Measurements from ENCODE around the gene RPS15.
"Not testable (repeated sequence)": the region's sequence is repeated elsewhere in the genome, so short reads cannot be mapped to it uniquely, and the experiment has no call there.

The RPS15 gene

DNA sequence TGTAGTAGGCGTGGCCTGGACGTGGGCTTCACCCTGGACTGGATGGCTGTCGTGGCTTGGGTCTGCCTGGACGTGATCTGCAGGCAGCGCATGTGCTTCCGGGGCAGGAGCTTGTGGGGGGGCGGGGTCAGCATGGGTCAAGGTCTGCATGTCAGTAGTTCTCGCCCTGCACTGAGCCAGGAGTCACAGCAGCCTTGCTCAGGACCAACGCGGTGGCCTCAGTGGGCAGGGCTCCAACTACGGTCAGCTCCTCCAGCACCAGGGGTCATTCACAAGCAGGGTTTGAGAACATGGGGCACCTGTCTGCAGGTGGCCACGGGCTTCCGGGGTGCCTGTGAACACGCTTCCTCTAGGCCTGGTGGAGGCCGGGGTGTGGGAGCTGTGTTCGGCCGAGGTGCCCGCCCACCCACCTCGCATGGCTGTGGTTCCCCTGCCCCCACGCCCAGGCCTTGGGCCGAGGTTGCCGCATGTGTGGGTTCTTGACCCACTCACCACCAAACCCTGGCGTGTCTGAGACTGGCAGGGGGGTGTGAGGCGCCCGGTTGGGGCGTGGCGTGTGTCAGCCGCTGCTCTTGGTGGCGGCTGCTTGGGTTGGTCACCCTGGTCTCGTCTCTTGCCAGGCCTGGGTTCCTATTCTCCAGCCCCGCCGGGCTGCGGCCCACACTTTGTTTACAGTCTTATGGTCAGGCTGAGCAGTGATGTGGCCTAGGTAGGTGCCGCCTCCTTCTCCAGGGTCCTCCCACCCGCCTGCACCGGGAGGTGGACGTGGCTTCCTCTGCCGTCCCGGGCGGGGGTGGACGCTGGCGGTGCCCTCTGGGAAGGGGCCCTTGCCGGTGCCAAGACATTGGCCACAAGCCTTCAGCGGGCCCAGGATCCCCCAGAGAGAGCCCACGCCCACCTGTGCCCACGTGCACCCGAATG is 4.8 kb upstream of the RPS15 start:
- TF ChIP-seq, protein P1, sequence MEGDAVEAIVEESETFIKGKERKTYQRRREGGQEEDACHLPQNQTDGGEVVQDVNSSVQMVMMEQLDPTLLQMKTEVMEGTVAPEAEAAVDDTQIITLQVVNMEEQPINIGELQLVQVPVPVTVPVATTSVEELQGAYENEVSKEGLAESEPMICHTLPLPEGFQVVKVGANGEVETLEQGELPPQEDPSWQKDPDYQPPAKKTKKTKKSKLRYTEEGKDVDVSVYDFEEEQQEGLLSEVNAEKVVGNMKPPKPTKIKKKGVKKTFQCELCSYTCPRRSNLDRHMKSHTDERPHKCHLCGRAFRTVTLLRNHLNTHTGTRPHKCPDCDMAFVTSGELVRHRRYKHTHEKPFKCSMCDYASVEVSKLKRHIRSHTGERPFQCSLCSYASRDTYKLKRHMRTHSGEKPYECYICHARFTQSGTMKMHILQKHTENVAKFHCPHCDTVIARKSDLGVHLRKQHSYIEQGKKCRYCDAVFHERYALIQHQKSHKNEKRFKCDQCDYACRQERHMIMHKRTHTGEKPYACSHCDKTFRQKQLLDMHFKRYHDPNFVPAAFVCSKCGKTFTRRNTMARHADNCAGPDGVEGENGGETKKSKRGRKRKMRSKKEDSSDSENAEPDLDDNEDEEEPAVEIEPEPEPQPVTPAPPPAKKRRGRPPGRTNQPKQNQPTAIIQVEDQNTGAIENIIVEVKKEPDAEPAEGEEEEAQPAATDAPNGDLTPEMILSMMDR (conservative IDR thresholded peaks at IDR 0.05; ENCODE audit: low read depth): no peak
- POLR2A ChIA-PET (ENCODE audit: low non-redundant PET): no interaction called here
- CTCF ChIA-PET: interaction anchor here (1.0 kb wide), 1 partner anchor 21 kb away, joined by 3 read pairs; no protein-coding TSS in a partner anchor

DNA sequence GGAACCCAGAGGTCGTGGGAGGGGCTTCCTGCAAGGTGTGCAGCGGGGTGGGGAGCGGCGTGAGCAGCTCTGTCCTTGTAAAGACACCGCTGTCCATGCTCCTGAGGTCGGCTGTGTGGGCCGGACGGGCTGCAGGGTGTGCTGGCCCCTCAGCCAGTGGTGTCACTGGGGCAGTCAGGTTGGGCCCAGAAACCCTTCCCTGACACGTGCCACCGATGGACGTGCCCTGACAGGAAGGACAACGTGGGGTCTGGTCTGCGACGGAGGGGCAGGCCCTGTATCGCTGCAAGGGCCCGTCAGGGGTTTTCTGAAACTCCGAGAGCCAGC is 4.2 kb upstream of the RPS15 start:
- H3K27ac ChIP-seq: peak overlapping the region; percentile 82
- POLR2A ChIA-PET (ENCODE audit: low non-redundant PET): no interaction called here

More for the DNA sequence above, 4.8 kb upstream of the RPS15 start:
- DNase-seq (ENCODE audit: low spot score): no peak
- peak overlapping the region; percentile 82 for H3K27ac ChIP-seq

DNA sequence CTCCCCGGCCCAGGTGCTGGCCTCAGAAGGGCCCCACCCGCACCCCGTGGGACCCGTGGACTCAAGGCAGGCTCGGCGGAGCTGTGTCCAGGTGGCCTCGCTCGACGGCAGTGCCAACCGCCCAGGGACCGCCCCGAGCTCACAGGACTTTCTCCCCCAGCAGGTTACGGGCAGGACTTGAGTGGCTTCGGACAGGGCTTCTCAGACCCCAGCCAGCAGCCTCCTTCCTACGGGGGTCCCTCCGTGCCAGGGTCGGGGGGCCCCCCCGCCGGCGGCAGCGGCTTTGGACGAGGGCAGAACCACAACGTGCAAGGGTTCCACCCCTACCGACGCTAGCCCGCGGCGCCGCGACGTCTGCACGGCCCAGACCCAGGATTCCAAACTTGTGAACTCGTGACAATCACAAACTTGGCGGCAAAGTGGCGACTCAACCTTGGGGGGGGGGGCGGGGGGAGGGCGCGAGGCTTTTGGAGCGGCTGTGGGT is 3.6 kb upstream of the RPS15 start:
- POLR2A ChIA-PET (ENCODE audit: low non-redundant PET): no interaction called here
- TF ChIP-seq, protein P1 (conservative IDR thresholded peaks at IDR 0.05; ENCODE audit: low read depth): no peak

More for the DNA sequence above, 4.2 kb upstream of the RPS15 start:
- CTCF ChIA-PET: no interaction called here
- TF ChIP-seq, protein P1 (conservative IDR thresholded peaks at IDR 0.05; ENCODE audit: low read depth): no peak
- DNase-seq (ENCODE audit: low spot score): no peak

DNA sequence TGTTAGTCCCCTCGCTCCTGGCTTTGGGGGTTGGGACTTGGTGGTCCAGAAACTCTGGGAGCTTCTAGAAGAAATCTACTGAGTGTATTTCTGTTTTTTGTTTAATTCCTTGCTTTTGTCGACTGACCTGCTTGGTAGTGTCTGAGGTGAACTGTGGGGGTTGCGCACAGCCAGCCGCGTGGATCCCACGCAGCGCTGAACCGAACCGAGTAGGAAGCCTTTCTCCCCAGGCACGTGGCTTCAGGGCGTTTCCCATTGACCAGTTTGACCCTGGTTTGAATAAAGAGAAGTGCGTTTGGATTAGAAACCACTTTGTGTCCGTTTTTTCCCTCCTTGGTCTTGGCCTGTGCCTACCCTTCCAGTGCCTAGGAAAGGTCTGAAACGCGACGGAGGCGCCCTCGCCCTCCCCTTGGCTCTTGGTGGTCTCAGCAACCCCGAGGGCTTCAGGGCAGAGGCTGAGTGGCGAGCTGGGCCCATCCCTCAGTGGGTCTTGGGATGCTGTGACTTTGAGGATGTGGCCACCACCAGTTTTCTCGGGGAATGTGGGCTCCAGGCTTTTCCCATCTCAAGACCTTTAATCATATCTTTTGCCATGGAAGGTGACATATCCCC is 2.7 kb upstream of the RPS15 start:
- no peak for DNase-seq (ENCODE audit: low spot score)
- H3K27ac ChIP-seq: peak overlapping the region; percentile 82
- POLR2A ChIA-PET (ENCODE audit: low non-redundant PET): interaction anchor here (0.7 kb wide), 1 partner anchor 12 kb away, joined by 4 read pairs; no protein-coding TSS in a partner anchor
- TF ChIP-seq, protein P1 (conservative IDR thresholded peaks at IDR 0.05; ENCODE audit: low read depth): no peak
- CTCF ChIA-PET: interaction anchor here (0.7 kb wide), 1 partner anchor 411 kb away, joined by 3 read pairs; no protein-coding TSS in a partner anchor

More for the DNA sequence above, 3.6 kb upstream of the RPS15 start:
- no peak for DNase-seq (ENCODE audit: low spot score)
- CTCF ChIA-PET: interaction anchor here (0.7 kb wide), 1 partner anchor 411 kb away, joined by 3 read pairs; no protein-coding TSS in a partner anchor
- peak overlapping the region; percentile 82 for H3K27ac ChIP-seq

DNA sequence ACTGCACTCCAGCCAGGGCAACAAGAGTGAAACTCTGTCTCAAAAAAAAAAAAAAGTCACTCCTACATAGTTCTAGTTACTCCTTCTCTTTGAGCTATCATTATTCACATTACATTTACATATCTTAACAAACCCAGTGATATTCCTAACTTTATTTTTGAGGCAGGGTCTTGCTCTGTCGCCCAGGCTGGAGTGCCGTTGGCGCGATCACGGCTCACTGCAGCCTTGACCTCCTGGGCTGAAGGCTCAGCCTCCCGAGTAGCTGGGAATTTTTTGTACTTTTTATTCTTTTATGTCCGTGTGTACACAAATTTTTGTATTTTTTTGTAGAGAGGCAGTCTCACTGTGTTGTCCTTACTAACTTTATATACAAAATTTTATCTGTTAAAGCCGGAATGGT is 587 bp upstream of the RPS15 start:
- ChIA-PET POLR2A (ENCODE audit: low non-redundant PET) (no interaction called here), CTCF (interaction anchor here (0.5 to 0.8 kb wide), 5 partner anchors 17 to 115 kb away, joined by 3 to 6 read pairs (median 3); no protein-coding TSS in a partner anchor)
- DNase-seq (ENCODE audit: low spot score): no peak
- H3K27ac ChIP-seq: peak overlapping the region; percentile 82
- TF ChIP-seq, protein P1 (conservative IDR thresholded peaks at IDR 0.05; ENCODE audit: low read depth): no peak

DNA sequence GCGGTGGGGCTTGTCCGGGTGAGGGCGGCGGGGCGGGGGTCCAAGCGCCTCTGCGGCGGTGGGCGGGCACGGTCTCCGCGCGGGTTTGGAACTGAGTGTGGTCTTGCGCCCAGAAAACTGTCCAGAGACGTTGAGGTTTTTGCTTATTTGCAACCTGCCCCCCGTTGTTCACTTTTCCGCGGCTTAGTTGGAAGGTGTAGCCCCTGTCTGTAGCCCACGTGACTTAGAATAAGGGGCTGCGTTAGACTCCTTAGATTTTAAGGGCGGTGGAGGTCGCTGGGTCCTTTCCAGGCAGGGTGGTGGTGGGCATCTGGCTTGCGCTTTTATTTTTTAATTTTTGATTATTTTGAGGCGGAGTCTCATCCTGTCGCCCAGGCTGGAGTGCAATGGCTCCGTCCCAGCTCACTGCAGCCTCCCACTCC is 748 bp downstream of the RPS15 start:
- ChIA-PET POLR2A (ENCODE audit: low non-redundant PET) (no interaction called here), CTCF (interaction anchor here (0.7 kb wide), 1 partner anchor 16 kb away, joined by 4 read pairs; no protein-coding TSS in a partner anchor)
- DNase-seq (ENCODE audit: low spot score): no peak
- peak overlapping the region; percentile 82 for H3K27ac ChIP-seq
- TF ChIP-seq, protein P1 (conservative IDR thresholded peaks at IDR 0.05; ENCODE audit: low read depth): no peak

DNA sequence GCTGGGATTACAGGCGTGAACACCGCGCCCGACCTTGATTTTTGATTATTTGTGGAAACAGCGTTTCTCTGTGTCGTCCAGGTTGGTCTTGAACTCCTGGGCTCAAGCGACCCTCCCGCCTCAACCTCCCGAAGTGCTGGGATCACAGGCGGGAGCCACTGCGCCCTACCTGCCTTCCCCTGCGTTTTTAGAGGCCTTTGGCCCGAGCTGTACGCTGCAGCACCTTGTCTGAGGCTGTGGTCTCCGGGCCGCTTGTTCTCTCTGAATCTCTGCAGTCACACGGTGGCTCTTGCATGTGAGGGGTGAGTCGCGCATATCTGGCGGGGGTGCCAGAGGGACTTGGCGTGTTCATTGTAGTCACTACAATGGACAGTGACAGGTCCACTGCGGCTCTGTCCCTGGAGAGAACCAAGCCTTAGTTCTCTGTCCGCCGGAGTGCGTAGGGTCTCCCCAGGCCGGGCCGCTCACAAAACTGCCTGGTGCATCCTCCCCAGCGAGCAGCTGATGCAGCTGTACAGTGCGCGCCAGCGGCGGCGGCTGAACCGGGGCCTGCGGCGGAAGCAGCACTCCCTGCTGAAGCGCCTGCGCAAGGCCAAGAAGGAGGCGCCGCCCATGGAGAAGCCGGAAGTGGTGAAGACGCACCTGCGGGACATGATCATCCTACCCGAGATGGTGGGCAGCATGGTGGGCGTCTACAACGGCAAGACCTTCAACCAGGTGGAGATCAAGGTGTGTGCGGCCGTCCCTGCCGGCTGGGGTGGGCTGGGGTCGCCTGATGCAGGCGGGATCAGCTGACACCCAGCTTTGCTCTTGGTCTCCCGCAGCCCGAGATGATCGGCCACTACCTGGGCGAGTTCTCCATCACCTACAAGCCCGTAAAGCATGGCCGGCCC is 1.6 kb downstream of the RPS15 start:
- CTCF ChIA-PET: interaction anchor here (0.5 to 0.7 kb wide), 2 partner anchors 15 to 91 kb away, joined by 3 to 4 read pairs; no protein-coding TSS in a partner anchor
- peak overlapping the region; percentile 82 for H3K27ac ChIP-seq
- POLR2A ChIA-PET (ENCODE audit: low non-redundant PET): interaction anchor here (0.5 kb wide), 1 partner anchor 832 kb away, joined by 3 read pairs; no protein-coding TSS in a partner anchor
- not testable (repeated sequence) for DNase-seq (ENCODE audit: low spot score)

Data from RWPE1 (cell line).